SK-N-SH (cell line): ENCODE results near the gene ORC5. TPM values are rescaled to one million over a fixed set of nuclear protein-coding genes. Genes with fewer than 3 reads are reported as not detected.

Experiments used
- CTCF ChIA-PET: fragments of 300-600, 350-600 bp; formaldehyde crosslinking; extraction: SDS; loops from one replicate; lab custom pipeline; 2021; lab: Yijun Ruan, JAX
- POLR2A ChIA-PET: fragments of 350-600 bp; sonication (Branson Sonifier 250); formaldehyde crosslinking; extraction: SDS; loops from one replicate; lab custom pipeline; 2020; ENCODE audit warnings: antibody characterized with exemption, inconsistent platforms; lab: Yijun Ruan, JAX
- DNase-seq: peaks from one replicate; pipeline ENCODE4 v3.0.0; 2012
- H2AFZ ChIP-seq: fragments of 200-600 bp; sonication (generic); 2 replicates; pipeline ENCODE4 v1.8.1; 2016; ENCODE audit warnings: antibody characterized with exemption, mild to moderate bottlenecking, low read depth
- H3F3A ChIP-seq: fragments of 200-600 bp; sonication (generic); replicated peaks from 2 replicates; pipeline ENCODE3; 2016; ENCODE audit warnings: antibody characterized with exemption, mild to moderate bottlenecking; ENCODE audit not compliant: insufficient read depth
- H3K27ac ChIP-seq, 2 experiments: fragments of 200-500 bp in 1 of 2; fragments of 200-600 bp in 1 of 2; sonication (Bioruptor generic) in 1 of 2; sonication (generic), shearing (Covaris generic) in 1 of 2; 2 replicates each; pipeline versions ENCODE4 v1.5.1 to v1.6.1; 2014 to 2016; ENCODE audit warnings: low read depth in 2 of 2, inconsistent platforms in 1 of 2, low read length in 1 of 2, mild to moderate bottlenecking in 1 of 2, mixed read lengths in 1 of 2
- H3K27me3 ChIP-seq: fragments of 200-600 bp; sonication (generic), shearing (Covaris generic); 2 replicates; pipeline ENCODE4 v1.6.1; 2016; ENCODE audit warnings: mixed run types; ENCODE audit not compliant: insufficient read depth
- H3K36me3 ChIP-seq, 2 experiments: fragments of 200-500 bp in 1 of 2; fragments of 200-600 bp in 1 of 2; sonication (Bioruptor generic) in 1 of 2; sonication (generic) in 1 of 2; replicated peaks in 1 of 2; 2 replicates each; pipeline versions ENCODE3 to v1.5.1; 2014 to 2016; ENCODE audit warnings: low read length in 1 of 2, mild to moderate bottlenecking in 1 of 2; ENCODE audit not compliant: insufficient read depth in 2 of 2, control insufficient read depth in 1 of 2
- H3K4me1 ChIP-seq, 2 experiments: fragments of 200-500 bp in 1 of 2; fragments of 200-600 bp in 1 of 2; sonication (Bioruptor generic) in 1 of 2; sonication (generic), shearing (Covaris generic) in 1 of 2; 2 replicates each; pipeline versions ENCODE4 v1.5.1 to v1.6.1; 2014 to 2016; ENCODE audit warnings: low read depth in 1 of 2, low read length in 1 of 2, mixed run types in 1 of 2; ENCODE audit not compliant: insufficient read depth in 2 of 2, control insufficient read depth in 1 of 2
- H3K4me2 ChIP-seq: fragments of 200-600 bp; sonication (generic), shearing (Covaris generic); 2 replicates; pipeline ENCODE4 v1.6.1; 2017; ENCODE audit warnings: mixed run types
- H3K4me3 ChIP-seq, 2 experiments: fragments of 200-500 bp in 1 of 2; fragments of 200-600 bp in 1 of 2; sonication (Bioruptor generic) in 1 of 2; sonication (generic), shearing (Covaris generic) in 1 of 2; 2 replicates each; pipeline versions ENCODE4 v1.5.1 to v1.8.1; 2014 to 2016; ENCODE audit warnings: low read depth in 2 of 2, inconsistent platforms in 1 of 2, low read length in 1 of 2, mild to moderate bottlenecking in 1 of 2, mixed read lengths in 1 of 2, moderate library complexity in 1 of 2
- H3K79me2 ChIP-seq: fragments of 200-600 bp; sonication (generic); 2 replicates; pipeline ENCODE4 v1.8.1; 2017; ENCODE audit warnings: mild to moderate bottlenecking; ENCODE audit not compliant: insufficient read depth
- H3K9ac ChIP-seq: fragments of 200-600 bp; sonication (generic); 2 replicates; pipeline ENCODE4 v1.6.1; 2017; ENCODE audit warnings: mixed run types
- H3K9me2 ChIP-seq: fragments of 200-600 bp; sonication (generic); 2 replicates; pipeline ENCODE4 v1.6.1; 2017; ENCODE audit warnings: mixed run types
- H3K9me3 ChIP-seq: fragments of 200-600 bp; sonication (generic); 2 replicates; pipeline ENCODE4 v1.6.1; 2017; ENCODE audit warnings: mixed run types, mild to moderate bottlenecking, moderate library complexity
- H4K20me1 ChIP-seq: fragments of 200-600 bp; sonication (generic); 2 replicates; pipeline ENCODE4 v1.6.1; 2017; ENCODE audit warnings: mild to moderate bottlenecking, mixed run types; ENCODE audit not compliant: insufficient read depth
- FOXM1 ChIP-seq: IDR thresholded peaks from 2 replicates; pipeline ENCODE4 v1.4.0; 2012; ENCODE audit warnings: low read depth, mild to moderate bottlenecking
- GABPA ChIP-seq: IDR thresholded peaks from 2 replicates; pipeline ENCODE4 v1.4.0; 2012; ENCODE audit warnings: low read depth, mild to moderate bottlenecking
- MXI1 ChIP-seq: IDR thresholded peaks from 2 replicates; pipeline ENCODE4 v1.6.1; 2012; ENCODE audit warnings: mild to moderate bottlenecking, low read depth, low read length, improper control_type of control experiment
- NRF1 ChIP-seq: IDR thresholded peaks from 2 replicates; pipeline ENCODE4 v1.6.1; 2012; ENCODE audit warnings: low read depth, mild to moderate bottlenecking, low read length
- REST ChIP-seq: IDR thresholded peaks from 2 replicates; pipeline ENCODE4 v1.6.1; 2012; ENCODE audit warnings: mild to moderate bottlenecking, low read depth, low read length, moderate library complexity
- SIN3A ChIP-seq: IDR thresholded peaks from 2 replicates; pipeline ENCODE4 v1.6.1; 2012; ENCODE audit warnings: low read depth, mild to moderate bottlenecking, low read length, moderate library complexity, borderline replicate concordance
- TAF1 ChIP-seq: IDR thresholded peaks from 2 replicates; pipeline ENCODE4 v1.6.1; 2012; ENCODE audit warnings: low read depth, mild to moderate bottlenecking, low read length, moderate library complexity, borderline replicate concordance
- ZBTB33 ChIP-seq: IDR thresholded peaks from 2 replicates; pipeline ENCODE4 v1.4.0; 2012; ENCODE audit warnings: low read depth, borderline replicate concordance
- WGBS: methylation state at CpG from one replicate; pipeline ENCODE4 v1.1.6; 2017; ENCODE audit warnings: low lambda C conversion rate; 5-methylcytosine and 5-hydroxymethylcytosine counted together
- polyA plus RNA-seq, 3 experiments: library from polyadenylated mRNA; depleted of rRNA; stranded (reverse); fragments of >200 nt; gene quantifications; 2 replicates each; pipeline ENCODE4 v1.2.3, GENCODE V29; 2012
- TF ChIP-seq, protein P1 (sequence below): IDR thresholded peaks from 2 replicates; pipeline ENCODE4 v1.4.0; 2012; ENCODE audit warnings: low read depth, borderline replicate concordance

The ORC5 gene
- polyA plus RNA-seq, 1 of the 3 experiments (the other 2 are of a cell fraction): 4.7 TPM

DNA sequence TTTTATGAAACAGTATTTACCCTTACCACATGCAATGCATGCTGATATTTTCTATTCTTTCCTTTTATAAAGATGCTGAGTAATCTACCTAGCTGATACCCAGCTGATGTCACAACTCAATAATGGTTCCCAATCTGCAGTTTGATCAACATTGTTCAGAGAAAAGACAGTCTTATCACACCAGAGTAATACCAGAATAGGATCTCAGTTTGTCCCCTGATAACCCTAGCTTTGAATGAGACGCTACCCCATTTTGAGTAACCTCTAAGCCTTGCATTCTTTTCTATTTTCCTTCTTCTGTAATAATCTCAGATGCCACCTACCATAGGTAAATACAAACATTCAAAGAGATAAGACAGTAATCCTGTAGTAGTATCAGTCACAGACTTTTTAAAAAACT, 118.8 kb downstream of the ORC5 start:
- no peak overlapping the region for H3K27ac ChIP-seq
- WGBS: 34% methylated on average over 1 of the region's 1 CpG
- H3K27me3 ChIP-seq: 0 out of 2 replicates have a peak, but pooled peaks cover 5% of the 10 kb centered on the region
- ChIA-PET POLR2A (no interaction called here), CTCF (no interaction called here)
- no peaks in the 10 kb centered on the region for H3K9me3 ChIP-seq
- TF ChIP-seq SIN3A: no peak
- no peak for TF ChIP-seq TAF1
- no peak for TF ChIP-seq MXI1
- TF ChIP-seq FOXM1: no peak
- TF ChIP-seq NRF1: no peak
- no peak for TF ChIP-seq GABPA
- no peak for TF ChIP-seq ZBTB33
- TF ChIP-seq, protein P1, sequence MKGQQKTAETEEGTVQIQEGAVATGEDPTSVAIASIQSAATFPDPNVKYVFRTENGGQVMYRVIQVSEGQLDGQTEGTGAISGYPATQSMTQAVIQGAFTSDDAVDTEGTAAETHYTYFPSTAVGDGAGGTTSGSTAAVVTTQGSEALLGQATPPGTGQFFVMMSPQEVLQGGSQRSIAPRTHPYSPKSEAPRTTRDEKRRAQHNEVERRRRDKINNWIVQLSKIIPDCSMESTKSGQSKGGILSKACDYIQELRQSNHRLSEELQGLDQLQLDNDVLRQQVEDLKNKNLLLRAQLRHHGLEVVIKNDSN: no peak
- TF ChIP-seq REST: no peak
- H4K20me1 ChIP-seq: no peaks in the 10 kb centered on the region
- H3K4me3 ChIP-seq: no peak overlapping the region
- no peaks in the 10 kb centered on the region for H3F3A ChIP-seq
- no peaks in the 10 kb centered on the region for H3K36me3 ChIP-seq
- H3K9ac ChIP-seq: no peak overlapping the region
- DNase-seq: no peak
- H3K4me1 ChIP-seq: peaks cover 0 to 3% of the 10 kb centered on the region in 2 experiments; a peak in 1 of 4 replicates
- no peaks in the 10 kb centered on the region for H3K9me2 ChIP-seq
- no peaks in the 10 kb centered on the region for H3K79me2 ChIP-seq
- H3K4me2 ChIP-seq: no peak overlapping the region
- no peak overlapping the region for H2AFZ ChIP-seq

Other genes starting within 250 kb of the ORC5 start
- 0.02 and 0.06 TPM in 2 replicates for gene RELN, start 218.4 kb downstream of the ORC5 start, polyA plus RNA-seq (2012; rRNA removed)
- not detected in 2 replicates for gene LHFPL3, start 120.6 kb upstream of the ORC5 start, polyA plus RNA-seq (2012; rRNA removed)